Stimulated activated CD8-positive, alpha-beta memory T cell treated with anti-CD3 and anti-CD28 coated beads, Interleukin-15, amount 100 ng/mL, for 1 hour (primary cell): ENCODE data around the gene WDTC1.

Source experiments
- DNase-seq: peaks from one replicate; pipeline ENCODE4 v3.0.0-alpha.2; 2020; ENCODE audit warnings: low read depth

WDTC1 gene

GRCh38 chr1:27335506-27336422 lies 101.3 kb downstream of the WDTC1 start:
- no peak for DNase-seq

DNA sequence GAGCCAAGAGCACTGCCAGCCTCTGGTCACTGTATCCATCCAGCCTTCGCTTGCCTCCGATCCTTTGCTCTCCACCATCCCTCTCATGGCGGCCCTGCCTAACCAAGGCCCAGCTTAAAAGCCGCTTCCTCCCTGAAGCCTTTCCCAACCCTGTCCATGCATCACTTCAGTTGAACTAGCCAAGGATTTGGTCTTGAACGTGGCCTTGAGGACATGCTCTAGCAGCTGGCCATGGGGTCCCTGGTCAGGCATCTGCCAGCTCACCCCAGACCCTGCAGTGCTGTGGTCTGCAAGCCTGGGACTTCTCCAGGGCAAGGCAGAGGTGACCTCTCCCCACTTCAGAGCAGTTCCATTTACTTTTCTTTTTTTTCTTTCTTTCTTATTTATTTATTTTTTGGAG lies 102.3 kb downstream of the WDTC1 start:
- no peak for DNase-seq

DNA sequence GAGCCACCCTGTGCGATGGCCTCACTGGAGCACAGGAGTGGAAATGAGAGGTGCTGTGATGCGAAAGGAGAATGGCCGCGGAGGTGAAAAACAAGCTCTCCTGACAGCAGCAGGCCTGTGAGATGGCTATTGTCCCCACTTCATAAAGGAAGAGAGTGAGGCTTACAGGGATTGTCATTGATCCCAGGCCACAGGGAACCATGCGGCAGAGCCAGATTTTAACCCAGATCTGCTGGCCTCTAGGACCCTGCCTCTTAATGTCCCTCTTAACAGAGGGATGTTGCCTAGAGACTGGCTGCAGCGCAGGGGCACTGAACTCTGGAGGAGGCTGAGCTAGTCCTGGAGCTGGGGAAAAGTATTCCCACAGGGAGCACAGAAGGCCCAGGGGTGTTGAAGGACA lies 104.3 kb downstream of the WDTC1 start:
- no peak for DNase-seq

GRCh38 chr1:27339213-27339612 lies 104.8 kb downstream of the WDTC1 start:
- DNase-seq, result no peak

DNA sequence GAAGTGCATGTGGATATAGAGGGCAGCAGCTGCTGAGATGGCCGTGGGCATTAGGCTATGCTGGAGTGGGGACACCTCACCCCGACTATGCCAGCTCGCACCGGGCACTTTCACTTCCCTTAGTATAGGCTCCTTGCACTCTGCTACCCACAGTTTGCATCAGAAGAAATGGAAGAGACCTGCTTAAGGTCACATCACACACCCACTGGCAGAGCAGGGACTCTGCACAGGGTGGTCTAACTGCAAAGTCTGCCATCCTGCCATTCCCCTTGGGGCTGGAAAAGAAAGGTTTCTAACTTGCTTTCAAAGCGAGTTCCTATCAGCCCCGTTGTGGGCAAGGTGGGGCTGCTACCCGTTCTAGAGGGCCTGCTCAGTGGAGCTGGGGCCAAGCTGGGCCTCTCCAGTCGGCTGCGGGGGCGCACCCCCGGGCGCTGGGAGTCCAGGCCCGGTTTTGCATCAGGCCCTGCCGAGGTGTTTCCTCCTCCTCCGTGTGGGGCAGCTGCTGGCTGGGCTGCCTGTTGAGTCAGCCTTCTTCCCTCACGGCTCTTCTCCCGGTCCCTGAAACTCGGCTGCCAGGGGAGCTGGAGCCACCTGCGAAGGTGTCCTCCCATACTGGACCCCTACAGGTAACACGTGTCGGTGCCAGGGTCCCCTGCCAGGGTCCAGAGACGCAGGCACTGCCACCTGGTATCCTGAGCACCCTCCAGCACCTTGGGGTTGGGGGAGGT lies 107.3 kb downstream of the WDTC1 start, which contains the start of gene SYTL1:
SYTL1 (plus strand) TSS at position 498 of the 728 bp plus-strand sequence. CDS start 3,313 bp downstream, outside the sequence.
- peak; percentile 34 for DNase-seq

- no peak for DNase-seq
Observed at GRCh38 chr1:27342391-27342777, 108.0 kb downstream of the WDTC1 start.

GRCh38 chr1:27342778-27343638 lies 108.6 kb downstream of the WDTC1 start:
- DNase-seq, result peak; percentile 50

DNA sequence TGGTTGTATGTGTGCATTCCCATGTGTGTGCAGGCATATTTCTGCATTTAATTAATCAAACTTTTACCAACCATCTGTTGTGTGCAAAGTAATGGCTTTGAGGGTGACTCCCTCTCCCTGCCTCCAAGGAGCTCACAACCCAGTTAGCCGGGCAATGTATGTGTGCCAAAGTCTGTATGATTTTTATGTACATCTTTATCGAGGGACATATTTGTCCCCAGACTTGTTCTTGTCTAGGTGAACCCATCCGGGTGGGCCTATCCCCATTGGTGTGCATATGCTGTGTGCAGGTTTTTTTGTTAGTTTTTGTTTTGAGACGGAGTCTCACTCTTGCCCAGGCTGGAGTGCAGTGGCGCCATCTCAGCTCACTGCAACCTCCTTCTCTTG lies 109.2 kb downstream of the WDTC1 start:
- DNase-seq, result no peak

DNA sequence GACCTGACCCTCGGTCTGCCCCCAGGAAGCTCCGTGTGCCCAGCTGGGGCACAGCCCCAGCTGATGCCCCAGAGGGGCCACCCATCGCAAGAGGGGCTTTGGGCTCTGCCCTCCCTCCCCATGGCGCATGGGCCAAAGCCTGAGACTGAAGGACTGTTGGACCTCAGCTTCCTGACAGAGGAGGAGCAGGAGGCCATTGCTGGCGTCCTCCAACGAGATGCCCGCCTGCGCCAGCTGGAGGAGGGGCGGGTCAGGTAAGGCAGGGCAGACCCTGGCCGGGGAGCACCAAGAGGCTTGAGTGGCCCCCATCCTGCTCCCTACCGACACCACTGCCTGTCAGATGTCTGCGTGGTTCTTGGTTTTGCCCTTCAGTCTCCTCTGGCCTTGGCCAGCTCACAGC lies 110.8 kb downstream of the WDTC1 start:
- no peak for DNase-seq

GRCh38 chr1:27346357-27346756 lies 111.9 kb downstream of the WDTC1 start:
- no peak for DNase-seq

GRCh38 chr1:27346991-27347624 lies 112.7 kb downstream of the WDTC1 start:
- DNase-seq, result no peak

GRCh38 chr1:27348861-27349783 lies 114.7 kb downstream of the WDTC1 start:
- DNase-seq, result no peak

GRCh38 chr1:27349784-27350662 lies 115.6 kb downstream of the WDTC1 start:
- DNase-seq, result no peak

- no peak for DNase-seq
Observed at GRCh38 chr1:27350663-27351540, 116.5 kb downstream of the WDTC1 start.

- no peak for DNase-seq
Observed at GRCh38 chr1:27351541-27352107, 117.2 kb downstream of the WDTC1 start.

DNA sequence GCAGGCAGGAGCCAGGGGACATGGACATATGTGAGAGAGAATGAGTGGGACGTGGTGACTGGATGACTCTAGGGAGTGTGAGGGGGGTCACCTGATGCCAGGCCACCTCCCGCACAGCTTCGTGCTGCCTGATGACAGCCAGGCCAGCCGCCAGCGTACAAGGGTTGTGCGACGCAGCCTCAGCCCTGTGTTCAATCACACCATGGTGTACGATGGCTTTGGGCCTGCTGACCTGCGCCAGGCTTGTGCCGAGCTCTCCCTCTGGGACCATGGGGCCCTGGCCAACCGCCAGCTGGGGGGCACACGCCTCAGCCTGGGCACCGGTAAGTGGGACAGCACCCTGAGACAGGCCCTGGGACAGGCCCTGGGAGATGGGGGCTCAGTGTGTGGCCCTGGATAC lies 118.7 kb downstream of the WDTC1 start:
- no peak for DNase-seq

DNA sequence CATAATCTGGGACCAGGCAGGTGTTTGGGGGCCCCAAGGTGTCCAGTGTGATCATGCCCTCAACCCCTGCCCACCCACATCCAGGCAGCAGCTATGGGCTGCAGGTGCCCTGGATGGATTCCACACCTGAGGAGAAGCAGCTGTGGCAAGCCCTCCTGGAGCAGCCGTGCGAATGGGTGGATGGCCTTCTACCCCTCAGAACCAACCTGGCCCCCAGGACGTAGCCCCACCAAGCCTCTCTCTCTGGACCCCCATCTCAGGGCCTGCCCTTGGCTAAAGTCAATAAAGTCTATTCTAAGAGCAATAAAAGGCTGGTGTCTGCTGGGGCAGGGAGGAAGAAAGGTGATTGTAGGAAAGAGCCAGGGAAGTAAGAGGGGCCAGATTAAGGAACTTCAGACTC lies 119.2 kb downstream of the WDTC1 start:
- DNase-seq, result no peak

DNA sequence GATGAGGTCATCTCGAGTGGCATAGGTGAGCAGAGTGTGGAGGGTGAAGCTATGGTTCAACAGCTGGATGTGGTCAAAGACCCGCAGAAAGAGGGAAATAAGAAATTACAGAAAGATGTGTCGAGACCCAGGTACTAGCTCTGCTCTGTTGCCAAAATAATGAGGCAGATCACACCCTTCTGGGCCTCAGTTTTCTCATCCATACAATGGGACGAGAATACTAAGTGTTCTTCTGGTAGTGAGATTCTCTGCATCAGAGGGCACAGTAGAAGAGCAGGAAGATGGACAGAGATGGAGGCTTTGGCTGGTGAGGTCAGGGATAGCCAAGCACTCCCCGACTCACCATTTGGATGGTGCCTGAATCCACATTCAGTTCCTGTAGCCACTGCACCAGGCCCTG lies 121.3 kb downstream of the WDTC1 start:
- DNase-seq, result no peak
